CD4-positive, alpha-beta T cell treated with Interleukin-12 subunit alpha and Interleukin-12 subunit beta, for 1 hour (primary cell): ENCODE data around the gene FOXD2.
"Not testable (repeated sequence)": the region's sequence is repeated elsewhere in the genome, so short reads cannot be mapped to it uniquely, and the experiment has no call there.

Source experiments
- DNase-seq: peaks from one replicate; pipeline ENCODE4 v3.0.0-alpha.2; 2020

FOXD2 gene

DNA sequence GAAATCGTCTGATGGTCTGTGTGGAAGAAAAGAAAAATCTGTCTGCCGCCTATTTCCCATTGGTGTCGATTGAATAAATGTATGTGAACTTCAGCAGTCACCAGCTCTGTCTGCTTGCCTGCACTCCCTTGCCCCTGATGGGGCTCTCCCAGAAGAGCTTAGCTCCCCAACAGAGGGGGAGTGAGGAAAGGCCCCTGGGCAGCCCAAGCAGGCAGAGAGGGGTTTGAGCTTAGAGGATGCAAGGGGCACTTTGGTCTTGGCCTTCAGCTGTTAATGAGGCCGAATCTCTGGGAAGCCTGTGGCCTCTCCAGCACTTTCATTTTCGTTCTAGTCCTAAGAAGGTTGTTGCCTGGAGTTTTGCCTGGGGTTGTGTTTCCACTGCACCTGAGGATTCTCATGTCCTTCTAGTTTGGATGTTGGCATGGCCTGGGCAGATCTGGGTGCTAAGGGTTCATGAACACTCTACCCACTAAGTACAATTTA is 2.8 kb downstream of the FOXD2 start:
- DNase-seq = no peak

DNA sequence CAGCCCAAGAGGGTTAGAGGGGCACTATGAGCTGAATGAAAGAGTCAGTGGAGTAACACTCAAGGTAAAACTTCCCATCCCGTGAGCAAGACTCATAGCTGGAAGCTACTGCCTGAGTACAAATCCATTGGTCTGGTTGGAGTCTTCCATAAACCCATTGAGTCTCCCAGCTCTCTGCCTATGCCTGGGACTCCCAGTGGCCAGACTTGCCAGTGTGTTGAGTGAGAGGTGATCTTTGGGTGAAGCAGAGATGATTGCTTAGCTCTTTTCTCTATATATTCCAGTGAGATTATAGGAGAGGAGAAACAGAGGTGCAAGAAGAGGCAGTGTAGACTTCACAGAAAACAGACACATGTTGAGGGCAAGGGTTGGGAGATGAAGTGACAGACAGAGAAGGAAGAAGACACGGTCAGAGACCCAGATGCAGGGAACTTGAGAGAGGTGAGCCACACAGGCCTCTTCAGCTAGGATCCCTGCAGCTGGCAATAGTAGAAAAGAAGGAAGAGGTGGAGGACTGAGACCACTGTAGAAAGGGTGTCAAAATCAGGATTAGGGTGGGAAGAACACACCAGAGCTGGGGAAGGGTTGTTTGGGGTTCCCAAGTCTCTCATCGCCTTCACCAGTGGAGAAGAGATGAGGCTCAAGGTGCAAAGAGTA is 3.7 kb downstream of the FOXD2 start:
- no peak for DNase-seq

DNA sequence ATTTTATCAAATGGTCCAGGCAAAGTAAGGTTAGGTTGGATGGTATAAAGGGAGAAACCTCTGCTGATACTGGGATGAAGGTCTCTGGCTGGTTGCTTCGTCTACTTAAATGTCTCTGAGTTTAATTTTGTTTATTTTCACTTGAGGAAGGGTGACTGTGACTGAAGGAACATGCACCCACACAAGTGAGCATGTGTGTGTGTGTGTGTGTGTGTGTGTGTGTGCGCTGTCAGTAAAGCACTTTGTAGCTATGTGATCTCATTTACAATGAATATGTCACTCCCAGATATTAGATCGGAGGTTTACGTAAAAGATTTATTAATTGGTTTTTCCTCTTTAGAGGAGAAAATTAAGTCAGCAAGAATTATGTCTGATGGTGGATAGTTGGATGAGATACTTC is 4.4 kb downstream of the FOXD2 start:
- DNase-seq = no peak

DNA sequence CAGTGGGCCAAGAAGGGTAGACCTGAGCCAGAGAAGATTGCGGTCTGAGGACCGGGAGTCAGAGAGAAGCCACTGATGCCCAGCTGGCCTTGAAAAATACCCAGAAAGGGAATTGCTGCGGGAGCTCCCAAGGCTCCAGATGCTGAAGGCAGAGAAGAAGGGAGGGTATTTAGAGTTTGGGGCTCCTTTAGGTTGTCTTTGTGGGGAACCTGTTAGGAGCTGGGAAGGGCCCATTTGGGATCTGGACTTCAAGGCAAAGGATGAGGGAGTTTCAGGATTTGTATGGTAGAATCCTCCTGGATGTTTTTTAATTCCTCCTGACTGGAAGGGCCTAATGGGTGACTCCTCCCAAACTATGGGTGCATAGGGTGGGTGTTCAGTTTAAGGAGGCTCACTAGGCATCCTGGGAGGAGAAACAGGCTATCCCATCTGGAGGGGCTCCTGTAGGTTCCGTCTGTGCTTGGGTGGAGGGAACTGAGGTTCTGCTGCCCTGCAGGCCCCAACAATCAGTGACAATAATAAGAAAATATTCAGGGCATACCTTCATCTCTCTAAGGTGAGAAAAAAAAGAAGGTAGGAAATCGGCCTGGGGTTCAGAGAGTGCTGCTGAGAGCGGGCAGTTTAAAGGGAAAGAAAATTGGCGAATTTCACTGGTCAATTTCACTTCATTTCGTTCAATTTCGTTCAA is 5.1 kb downstream of the FOXD2 start:
- DNase-seq = no peak

DNA sequence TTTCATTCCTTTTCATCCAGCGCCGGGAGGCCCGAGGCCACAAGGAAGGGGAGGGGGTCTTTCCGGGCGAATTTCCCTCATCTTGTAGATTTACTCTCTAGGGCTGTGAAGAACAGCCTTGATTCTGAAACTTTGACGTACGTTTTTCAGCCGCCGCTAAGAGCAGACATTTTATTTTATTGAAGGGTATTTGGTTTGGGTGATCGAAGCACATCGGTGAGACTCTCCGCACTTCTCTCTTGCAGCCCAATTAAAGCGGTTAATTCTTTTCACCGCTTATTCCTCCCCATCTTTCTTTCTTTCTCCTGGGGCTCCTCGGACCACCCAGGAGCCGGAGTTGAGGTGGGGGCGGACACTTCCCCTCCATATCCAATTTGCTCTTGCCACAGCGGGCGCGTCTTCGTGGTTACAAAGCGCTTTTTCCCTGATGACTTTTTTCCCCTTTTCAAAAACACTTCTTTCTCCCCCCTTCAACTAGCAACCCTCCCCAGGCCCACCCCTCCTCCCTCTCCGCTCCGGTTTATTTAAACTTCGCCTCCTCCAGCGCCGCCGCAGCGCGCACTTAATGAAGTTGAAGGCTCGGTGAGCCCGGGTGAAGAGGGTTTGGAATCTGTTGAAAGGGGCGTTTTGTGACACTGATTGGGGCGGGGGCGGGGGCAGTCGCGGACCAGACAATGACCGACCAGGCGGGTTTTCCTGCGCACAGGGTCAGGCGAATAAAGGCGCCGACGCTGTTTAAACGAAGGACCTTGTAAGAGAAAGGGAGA is 5.9 kb downstream of the FOXD2 start:
- no peak for DNase-seq

DNA sequence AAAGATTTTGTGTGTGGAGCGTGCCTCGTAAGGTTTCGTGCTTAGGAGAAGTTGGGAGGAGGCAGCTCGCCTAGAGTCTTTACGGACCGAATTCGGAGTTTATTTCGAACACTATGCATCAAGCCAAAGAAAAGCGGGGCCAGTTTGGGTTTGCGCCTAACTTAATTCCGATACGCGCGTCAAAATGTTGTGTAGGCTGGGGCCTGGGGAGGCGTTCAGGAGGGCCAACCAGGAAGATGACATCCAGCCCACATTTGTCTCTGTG is 6.4 kb downstream of the FOXD2 start:
- no peak for DNase-seq

DNA sequence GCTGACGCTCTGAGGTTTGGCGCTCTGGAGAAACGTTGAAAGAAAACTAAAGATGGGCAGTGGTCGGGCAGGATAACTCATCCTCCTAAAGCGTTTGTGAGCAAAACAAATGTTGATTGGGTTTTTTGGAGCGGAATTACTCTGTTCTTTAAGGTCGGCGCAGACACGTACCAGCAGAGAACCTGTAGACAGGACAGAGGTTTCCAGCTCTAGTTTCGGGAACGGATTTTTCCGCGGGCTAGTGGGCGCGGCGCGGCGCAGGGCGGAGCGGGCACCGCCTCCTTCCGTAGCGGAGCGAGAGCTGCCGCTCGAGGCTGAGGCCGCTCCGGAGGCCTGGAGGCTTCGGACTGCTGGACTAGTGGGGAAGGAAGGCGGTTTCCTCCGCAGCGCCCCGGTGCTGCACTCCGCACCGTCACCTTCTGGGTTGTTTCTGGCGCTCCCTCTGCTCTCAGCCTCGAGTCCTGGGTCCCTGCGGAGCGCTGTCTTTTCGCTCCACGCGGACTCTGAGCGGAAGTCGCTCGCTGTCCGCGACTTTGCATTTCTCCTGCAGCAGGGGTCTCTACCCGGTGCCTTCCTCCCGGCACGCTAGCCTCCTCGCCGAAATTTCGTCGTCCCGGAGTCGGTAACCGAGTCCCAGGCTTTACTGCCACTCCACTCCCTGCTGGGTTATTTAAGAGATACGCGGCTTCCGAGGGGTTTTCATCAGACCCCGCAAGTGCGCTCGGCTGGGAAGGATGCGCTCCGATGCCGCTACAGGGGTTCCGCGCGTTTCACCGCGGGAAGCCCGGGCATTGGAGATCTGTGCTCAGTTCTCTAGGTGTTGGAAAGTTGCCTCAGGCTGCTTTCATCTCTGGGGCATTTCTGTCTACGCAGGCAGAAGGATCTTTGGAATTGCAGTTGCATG is 7.0 kb downstream of the FOXD2 start:
- DNase-seq = peak; percentile 28

DNA sequence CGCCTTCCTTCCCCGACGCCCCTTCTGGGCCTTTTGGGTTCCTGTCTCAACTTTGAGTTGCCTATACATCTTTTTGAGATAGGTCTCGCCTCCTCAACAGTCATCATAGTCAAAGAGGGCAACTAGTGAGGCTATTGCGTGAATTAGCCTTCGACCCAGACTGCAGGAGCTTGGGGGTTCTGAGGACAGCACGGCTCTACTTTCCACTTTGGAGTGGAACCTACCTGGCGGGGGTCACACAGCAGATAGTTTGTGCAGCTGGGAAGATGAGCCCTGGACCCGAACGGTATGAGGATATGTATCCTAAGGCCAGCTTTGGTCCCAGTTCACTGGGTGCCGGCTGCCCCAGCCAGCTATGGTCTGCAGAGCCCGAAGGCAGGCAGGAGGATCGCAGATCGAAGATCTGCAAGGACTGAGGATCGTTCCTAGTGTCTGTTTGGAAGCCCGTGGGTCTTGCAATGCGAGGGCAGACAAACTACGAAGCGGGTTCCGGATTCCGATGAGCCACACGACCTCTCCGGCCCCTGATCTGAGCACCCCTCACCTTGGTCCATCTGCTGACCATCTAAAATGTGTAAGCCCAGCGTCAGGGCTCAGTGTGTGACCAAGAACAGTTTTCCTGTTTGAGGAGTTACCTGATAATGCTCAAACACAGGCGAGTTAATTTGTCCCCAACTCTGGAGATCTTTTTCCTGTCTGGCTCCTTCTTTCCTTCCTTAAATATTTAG is 8.1 kb downstream of the FOXD2 start:
- DNase-seq = no peak

DNA sequence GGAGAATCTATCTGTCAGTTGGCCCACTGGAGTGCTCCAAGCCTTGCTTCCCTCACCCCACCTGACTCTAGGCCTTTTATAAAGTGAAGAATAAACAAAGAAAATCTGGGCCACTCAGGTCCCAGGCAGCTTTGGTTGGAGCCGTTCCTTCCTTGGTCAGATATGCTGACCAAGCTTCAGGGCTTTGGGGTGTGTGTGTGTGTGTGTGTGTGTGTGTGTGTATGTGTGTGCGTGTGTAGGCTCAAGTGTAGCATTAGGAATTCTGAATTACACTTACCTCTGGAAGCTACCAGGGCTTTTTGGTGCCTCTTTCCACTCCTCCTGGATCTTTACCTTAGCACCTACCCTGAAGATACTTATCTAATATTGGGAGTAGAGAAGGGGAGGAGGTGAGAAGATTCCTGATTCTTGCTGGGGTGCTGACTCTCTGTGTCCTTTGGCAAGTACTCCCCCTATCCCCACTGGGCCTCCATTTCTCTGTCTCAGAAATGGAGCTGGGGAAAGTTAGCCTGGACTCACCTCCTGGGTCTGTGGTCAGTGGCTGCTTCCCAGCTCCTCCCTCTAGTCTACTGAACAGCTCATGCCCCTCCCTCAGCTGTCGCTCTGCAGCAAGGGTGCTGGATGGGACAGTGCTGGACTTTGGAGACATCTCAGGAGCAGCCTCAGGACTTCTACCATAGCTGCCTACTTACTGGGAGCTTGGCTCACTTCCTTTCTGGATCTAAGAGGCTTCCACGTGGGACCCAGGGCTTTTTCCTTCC is 10.8 kb downstream of the FOXD2 start:
- no peak for DNase-seq

DNA sequence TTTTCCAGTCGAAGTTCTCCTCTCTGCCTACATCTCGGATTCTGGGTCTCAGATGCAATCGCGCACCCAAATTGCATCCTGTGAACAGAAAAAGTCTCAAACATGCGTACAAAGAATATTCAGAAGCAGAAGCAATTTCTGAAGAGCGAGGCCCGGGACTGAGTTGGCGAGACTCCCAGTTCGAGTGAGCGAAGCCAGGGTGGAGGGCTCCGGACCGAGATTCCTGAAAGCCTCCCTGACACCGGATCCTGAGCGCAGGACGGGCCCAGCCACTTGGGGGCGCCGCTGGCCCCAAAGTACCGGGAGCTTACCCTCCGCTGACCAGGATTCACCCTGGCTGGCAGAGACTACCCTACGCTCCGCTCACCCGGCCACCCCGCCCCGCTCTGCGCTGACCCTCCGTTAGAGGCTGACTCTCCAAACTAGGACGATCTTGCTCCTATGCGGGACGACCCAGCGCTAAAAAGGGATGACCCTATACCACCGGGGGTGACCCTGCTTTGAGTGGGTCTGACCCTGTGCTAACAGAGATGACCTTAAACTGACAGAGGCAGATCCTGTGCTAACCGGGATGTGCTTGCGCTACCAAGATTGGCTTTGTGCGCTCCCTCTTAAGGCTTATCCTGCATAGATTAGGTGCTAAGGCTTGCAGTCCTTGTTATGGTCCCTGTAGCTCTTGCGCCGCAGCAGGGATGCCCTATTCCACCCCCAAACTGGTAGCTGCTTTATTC is 12.1 kb downstream of the FOXD2 start:
- DNase-seq = no peak

DNA sequence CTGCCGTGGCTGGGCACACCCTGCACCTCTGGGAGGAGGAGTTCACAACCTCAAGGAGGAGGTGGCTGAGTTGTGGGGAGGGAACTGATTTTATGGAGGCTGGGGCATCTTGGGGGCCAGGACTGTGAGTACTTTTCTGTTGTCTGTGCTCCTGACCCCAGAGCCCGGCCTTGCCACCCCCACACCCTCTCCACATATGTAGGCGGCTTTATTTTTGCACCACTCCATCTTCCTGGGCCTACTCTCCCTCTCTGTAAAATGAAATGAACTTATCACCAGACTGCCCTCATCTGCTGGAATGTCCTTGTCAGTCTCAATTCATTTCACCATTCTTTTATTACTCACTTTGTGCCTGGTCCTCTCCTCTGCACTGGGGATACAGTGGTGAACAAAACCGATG is 12.8 kb downstream of the FOXD2 start:
- no peak for DNase-seq

DNA sequence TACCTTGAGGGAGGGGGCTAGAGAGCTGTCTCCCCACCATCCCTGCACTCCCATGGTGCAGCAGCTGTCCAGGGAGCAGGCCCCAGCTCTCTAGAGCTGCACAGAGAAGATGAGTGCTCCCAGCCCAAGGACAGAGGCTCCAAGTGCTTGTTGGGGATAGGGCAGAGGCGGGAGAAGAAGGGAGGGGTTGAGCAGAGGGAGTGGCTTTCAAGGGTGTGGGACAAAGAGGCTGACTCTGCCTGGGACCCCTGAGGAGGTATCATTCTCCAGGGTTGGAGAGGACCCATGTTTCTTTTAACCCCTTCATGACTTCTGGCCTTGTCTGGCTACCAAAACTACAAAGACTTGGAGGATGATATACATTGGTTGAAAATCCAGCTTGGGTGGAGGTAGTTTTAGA is 14.6 kb downstream of the FOXD2 start:
- no peak for DNase-seq

DNA sequence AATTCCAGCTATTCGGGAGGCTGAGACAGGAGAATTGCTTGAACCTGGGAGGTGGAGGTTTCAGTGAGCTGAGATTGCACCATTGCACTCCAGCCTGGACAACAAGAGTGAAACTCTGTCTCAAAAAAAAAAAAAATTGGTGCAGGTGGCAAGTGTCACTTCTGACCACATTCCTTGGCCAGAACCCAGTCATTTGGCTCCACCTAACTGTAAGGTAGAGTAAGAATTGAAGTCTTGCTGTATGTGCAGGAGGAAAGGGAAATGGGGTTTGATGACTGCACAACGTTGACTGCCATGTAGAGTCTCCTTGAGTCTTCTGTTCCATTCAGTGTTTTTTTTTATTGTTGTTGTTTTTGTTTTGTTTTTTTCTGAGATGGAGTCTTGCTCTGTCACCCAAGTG is 16.1 kb downstream of the FOXD2 start:
- DNase-seq = not testable (repeated sequence)

DNA sequence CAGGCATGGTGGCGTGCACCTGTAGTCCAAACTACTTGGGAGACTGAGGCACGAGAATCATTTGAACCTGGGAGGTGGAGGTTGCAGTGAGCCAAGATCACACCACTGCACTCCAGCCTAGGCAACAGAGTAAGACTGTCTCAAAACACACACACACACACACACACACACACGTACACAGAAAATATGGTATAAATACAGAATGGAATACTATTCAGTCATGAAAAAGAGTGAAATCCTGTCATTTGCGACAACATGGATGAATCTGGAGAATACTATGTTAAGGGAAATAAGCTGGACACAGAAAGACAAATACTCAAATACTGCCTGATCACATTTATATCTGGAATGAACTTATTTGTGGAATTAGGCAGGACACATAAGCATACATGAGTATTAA is 18.4 kb downstream of the FOXD2 start:
- DNase-seq = no peak

DNA sequence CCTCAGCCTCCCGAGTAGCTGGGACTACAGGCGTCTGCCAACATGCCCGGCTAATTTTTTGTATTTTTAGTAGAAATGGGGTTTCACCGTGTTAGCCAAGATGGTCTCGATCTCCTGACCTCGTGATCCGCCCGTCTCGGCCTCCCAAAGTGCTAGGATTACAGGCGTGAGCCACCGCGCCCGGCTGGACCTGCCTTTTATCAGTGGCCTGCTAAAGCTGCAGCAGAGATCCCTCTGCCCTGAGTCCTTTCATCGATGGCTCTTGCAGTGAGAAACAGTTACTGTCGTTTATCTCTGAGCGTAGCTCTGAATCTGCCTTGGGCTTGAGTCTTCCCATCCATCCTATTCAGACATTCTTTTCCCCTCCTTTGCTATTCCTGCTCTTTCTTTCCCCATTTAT is 19.7 kb downstream of the FOXD2 start:
- DNase-seq = not testable (repeated sequence)

DNA sequence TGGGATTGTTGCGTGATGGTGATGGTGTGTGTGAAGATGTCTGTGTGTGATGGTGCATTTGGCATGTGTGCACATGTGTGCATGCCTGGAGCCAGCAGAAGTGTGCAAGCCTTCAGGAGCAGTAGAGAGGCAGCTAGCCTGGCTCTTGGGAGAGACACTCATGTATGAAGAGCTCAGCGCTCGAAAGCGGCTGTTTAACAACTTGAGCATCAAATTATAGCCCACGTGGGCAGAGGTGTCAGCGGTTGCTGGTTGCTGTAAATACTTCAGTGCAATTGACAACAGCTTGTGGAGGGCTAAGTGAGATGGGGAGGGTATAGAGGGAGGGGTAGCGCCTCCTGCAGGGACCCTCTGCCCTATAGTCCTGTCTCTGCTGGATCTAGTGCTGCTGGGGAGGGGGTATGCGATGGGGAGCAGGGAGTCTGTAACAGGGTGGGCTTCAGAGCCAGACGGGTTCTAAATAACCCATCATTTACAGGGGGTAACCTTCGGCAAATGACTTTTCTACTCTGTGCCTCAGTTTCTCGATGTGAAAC is 21.5 kb downstream of the FOXD2 start:
- DNase-seq = no peak

DNA sequence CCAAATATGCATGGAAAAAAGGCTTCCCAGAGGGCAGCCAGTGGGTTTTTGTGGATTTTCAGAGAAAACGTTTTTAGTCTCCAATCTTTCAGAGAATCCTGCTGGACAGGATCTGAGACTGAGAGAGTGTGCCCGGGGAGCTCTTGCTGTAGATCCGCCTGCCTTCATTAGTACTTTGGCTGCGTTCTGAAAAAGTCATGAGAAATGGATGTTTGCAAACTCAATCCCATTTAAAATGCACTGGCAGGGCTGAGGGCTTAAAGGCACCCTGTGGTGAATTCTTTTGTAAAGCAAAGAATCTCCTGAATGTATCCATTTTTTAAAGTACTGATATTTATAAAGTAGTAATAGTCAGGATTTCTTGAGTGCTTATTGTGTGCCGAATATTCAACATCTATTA is 22.2 kb downstream of the FOXD2 start:
- no peak for DNase-seq

DNA sequence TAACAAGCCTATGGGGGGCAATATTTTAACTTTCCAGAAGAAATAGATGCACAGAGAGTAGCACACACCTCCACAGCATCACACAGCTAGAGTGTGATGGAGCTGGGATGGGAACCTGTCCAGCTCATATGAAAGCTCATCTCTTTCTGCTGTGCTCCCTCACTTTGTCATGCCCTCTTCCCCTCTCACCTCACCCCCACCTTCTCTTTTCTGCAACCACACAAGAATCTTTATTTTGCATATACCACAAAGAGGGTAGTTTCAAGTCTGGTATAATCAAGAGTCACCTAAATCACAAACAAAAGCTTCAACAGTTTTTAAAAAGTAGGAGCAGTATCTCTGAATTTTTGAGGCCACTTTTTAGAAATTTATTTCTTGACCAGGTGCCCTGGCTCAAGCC is 22.6 kb downstream of the FOXD2 start:
- no peak for DNase-seq

DNA sequence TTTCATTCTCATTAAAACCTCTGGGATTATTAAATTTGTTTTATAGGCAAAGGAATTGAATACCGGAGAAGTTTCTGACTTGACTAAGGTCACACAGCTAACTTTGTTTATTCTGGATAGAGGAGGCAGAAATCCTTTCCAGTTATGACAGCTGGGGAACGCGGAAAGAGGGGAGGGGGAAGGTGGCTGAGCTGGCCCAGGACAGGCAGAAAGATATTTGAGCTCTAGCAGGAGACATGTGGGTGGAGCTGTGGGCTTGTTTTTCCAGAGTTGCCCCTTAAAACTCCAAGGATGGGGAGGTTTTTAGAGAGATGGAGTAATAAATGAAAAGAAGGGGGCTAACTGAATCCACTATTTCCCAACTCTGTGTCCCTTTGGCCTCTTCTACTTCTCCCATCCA is 27.8 kb downstream of the FOXD2 start:
- DNase-seq = no peak

DNA sequence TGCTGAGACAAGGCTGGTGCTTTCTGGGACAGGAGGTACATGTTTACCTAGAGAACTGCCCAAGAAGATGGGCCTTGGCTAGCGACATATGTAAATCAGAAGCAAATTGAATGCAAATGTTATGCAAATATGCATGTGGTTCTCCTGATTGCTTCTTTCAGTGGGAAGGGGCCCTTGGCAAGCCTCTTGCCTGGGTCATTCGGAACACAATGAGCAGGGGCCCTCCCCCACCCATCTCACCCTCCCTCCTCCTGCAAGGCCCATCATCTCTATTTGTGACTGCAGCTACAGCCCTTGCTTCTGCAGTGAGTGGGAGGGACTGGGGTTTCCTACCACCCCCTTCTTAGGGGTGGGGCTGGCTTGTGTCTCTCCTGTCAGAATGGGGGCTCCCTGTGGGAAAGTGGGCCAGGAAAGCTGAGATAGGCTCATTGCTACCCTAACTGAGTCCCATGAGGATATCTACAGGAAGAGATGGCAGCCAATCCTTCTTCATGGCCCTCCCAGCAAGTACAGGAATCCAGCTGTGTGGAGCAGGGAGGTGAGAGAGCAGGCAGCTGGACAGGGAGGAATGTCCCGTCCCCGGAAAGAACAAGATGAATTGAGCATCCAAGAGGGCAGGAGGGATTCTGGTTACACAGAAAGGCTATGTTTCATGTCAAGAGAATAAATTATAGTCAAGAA is 31.0 kb downstream of the FOXD2 start:
- no peak for DNase-seq
